HG03575 (cell line): ENCODE measurements around the gene ATP11C.

Experiments used
- ATAC-seq: cut with Tn5 transposase; IDR thresholded peaks from one replicate; pipeline ENCODE4 v1.9.1; 2021; ENCODE audit not compliant: unreplicated experiment, insufficient number of reproducible peaks, low FRiP score; ENCODE audit errors: extremely low read depth

Gene ATP11C

GRCh38 chrX:139766545-139766983 is 166.3 kb downstream of the ATP11C start:
- peak; percentile 53 for ATAC-seq

DNA sequence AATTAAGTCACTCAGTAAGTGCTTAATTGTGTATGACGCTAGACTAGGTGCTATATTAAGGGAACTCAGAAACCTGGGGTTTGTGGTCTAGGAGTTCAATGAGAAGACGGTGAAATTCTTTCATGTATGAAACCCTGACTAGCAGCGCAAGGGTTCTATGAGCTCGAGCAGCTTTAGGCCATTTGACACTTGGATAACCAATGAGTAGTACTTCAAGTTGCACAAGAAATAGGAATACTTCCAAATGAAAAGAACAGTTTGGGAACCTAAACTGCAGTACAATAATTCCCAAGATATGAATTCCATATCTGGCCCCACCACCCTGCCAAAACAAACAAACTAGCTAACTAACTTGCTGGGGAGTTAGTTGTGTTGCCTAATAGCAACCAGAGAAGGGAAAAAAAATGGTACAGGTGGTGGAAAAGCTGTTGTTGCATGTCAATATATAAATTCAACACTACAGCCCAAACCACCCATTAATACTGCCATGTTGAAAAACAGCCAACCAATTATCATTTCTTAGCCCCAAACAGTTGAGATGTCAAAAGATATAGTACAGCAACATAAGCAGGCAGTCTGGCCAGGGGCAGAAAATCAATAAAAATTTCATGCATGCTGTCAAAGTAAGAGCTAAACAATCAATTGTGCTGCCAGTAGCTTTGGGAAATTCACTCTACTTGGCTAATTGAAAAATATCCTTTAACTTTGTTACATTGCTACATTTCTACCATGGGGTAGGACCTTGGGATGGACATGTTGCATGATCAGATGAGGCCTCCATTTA is 170.3 kb downstream of the ATP11C start:
- no peak for ATAC-seq

- ATAC-seq: no peak
These were observed 173.2 kb downstream of the ATP11C start for GRCh38 chrX:139759637-139760036.

DNA sequence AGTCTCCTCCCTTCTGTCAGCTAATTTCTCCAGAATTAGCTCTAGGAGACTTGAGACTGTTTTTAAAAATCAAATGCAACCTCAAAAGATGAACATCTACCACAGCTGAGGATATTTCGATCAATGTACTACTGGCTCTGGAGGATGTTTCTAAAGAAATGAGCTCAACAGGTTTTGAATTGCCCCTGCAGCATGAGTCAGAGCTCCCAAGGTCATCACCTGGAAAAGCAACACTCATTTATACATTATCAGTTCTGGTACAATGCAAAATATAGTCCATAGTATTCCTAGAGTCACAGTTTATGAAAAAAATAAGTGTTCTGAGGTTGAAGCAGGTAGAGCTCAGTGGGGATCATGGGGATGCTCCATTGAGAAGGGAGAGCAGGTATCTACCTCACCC is 174.0 kb downstream of the ATP11C start:
- ATAC-seq: no peak

DNA sequence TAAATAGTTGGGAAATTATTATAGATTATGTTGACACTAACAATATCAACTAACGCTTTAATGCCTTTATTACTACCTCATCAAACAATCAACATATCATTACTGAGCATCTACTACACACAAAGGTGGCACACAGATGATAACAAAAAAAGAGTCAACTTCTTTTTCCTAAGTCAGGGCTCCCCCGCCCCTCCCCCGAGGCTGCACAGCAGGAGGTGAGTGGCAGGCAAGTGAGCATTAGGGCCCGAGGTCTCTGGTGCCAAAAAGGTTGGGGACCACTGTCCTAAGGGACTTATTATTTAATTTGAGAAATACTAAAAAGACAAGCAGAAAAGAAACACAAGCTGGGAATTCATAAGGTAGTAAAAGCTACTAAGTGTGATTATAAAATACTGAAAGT is 174.6 kb downstream of the ATP11C start:
- no peak for ATAC-seq

- no peak for ATAC-seq
These were observed 181.8 kb downstream of the ATP11C start for GRCh38 chrX:139751053-139751452.

DNA sequence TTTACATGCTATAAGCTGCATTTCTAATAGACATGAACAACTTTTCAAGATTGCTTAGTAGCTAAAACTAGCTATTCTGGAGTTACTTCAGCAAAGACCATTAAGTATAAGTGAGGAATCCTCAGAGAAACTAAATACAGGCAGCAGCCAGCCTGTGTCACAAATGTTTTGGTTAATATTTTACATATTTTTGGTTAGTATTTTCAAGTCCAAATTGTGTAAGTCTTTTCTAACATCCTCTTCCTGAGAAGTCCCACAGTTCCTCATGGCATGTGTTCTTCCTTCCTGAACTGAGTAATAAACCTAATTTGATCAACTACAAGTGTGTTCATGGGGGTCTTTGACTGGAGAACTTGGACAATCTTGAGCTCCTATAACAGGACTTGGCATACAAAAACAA is 182.5 kb downstream of the ATP11C start:
- ATAC-seq: no peak

DNA sequence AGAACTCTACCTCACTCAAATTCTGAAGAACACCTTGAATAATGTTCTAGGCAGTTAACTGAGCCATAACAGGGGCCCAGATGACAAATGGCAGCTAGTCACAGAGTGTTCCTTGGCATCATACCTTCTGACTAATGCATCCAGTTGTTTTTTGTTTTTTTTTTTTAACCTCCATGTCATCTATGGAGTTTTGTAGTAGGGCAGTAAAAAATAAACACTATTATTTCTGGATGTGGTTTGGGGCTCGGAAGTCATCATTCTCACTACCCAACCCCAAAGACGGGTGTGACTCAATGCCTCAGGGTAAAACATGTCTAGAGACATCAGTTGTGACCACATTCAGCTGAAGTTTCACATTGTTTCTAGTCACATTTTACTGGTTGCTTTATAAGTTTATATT is 193.7 kb downstream of the ATP11C start:
- peak; percentile 74 for ATAC-seq

DNA sequence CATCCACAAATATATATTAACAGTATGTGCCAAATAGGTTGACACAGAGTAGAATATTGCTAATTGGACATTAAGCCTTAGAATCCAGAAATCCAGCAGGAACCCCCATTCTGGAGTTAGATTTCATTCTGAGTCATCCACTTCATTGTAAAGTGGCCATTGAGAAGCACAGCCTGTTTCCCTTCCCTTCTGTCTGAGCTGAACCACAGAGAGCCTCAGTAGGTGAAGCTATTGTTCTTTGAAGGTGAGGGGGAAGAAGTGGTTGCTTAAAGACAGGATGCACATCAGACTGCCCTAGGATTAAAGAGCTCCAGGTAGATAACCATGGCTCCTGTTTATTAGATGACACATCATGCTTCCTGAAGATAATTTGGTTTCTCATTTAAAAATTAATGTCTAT is 194.3 kb downstream of the ATP11C start:
- no peak for ATAC-seq

- no peak for ATAC-seq
These were observed 196.7 kb downstream of the ATP11C start for GRCh38 chrX:139736151-139736550.

GRCh38 chrX:139734996-139735395 is 197.9 kb downstream of the ATP11C start:
- no peak for ATAC-seq

- ATAC-seq: peak; percentile 72
These were observed 207.1 kb downstream of the ATP11C start for GRCh38 chrX:139725720-139726119.

- ATAC-seq: no peak
These were observed 208.2 kb downstream of the ATP11C start for GRCh38 chrX:139724626-139725025.

GRCh38 chrX:139720979-139721378 is 211.9 kb downstream of the ATP11C start:
- ATAC-seq: no peak

DNA sequence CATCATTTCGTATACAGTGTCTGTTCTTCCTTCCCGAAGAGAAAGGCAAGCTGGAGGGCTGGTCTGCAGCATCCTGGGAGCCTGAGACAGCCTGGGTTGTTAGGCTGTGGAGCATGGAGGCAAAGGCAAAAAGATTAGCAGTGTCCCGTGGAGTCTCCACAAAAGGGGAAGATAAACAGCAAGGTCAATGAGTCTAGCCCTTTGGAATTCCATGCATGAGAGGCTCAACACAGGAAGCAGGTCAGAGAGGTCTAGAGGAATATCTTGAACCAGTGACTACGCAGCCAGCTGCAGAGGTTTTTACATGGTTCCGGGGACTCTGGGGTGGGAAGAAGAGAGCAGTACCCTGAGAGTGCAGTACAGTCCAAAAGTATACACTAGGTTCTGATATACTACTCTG is 212.7 kb downstream of the ATP11C start:
- no peak for ATAC-seq

DNA sequence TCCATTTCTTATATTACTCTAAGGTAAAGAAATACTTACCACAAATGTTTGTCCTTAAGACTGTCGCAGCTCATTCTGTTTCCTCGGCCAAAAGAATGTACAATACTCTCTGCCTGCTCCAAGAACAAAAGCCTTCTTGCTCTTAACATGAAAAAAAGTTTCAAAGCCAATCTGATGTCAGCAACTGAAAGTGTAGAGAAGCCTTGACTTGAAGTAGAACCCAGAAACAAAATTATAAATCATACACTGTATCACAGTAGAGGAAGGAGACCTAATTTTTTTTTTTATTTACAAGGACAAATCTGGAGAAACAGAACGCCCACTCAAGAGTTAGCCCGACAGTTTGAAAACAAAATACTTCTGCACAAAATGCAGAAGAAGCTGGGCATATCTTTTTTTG is 224.8 kb downstream of the ATP11C start, which contains the start of gene MCF2:
TSS of gene MCF2 (minus strand) at position 101 of the 400 bp plus-strand sequence. CDS start 56,423 bp downstream, outside the sequence.
- no peak for ATAC-seq

DNA sequence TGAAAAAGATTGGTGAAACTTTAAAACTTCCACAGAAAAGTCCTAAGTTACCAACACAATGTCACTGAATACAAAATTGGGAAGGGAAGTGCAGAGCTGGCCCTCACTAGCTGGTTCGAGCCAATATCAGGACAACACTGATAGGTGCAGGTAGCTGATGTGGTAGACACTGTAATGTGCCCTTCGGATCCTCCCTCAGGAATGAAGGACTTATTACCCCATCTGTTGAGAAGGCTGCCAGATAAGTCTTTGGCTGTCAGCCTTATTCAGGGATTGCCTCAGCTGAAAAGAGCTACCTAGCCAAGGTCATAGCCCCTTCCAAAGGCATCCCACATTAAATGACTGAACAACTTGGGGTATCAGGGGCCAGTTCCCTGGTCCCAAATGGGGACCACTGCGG is 230.2 kb downstream of the ATP11C start:
- ATAC-seq: no peak

DNA sequence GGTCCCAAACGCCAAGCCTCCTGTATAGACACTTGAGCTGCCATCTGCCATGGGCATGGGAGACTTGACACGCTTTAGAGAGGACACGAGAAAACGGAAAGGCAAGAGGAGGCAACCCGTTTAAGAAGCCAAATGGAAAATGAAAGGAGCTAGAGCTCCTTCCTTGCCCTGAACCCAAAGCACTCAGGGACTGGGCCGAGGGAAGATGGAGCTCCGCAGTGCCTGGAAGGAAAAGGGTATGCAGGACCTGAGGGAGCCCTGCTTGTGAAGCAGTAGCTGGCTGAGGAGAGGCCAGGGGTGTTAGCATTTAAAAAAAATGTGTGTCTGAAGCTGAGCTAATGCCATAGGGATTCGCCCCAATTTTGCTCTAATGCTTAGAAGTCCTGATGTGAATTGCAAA is 239.9 kb downstream of the ATP11C start:
- ATAC-seq: no peak

GRCh38 chrX:139692506-139692849 is 240.4 kb downstream of the ATP11C start:
- ATAC-seq: no peak

DNA sequence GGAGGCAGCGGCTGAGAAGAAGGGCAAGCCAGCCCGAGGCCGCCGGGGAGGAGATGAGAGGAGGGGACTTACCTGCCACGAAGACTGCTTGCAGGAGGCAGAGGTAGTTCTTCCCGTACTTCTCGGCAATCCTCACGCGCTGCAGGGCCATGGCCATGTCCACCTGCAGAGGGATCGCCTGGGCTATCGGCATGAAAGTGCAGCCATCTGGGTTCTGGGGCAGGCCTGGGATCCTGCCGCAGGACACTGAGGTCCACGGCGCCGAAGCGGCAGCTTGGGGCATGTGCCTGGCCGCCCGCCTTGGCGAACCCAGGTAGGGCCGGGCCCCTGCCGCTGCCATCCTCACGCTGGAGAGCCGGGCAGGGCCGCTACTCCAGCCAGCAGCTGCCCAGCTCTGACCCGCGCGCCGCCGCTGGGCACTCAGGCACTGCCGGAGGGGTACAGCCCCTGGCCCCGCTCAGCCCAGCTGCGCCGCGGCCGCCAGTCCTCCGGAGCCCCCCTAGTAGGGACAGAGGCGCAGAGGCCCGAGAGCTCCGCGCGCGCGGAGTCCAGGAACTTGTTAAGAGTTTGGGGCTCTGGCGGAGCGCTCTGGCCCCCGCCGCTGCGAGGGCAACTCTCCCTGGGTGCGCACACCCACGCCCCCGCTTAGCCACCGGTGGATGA is 240.9 kb downstream of the ATP11C start:
- ATAC-seq: no peak

GRCh38 chrX:139691493-139691842 is 241.4 kb downstream of the ATP11C start:
- no peak for ATAC-seq
